ENCODE data around the gene TPD52L2.
"Not testable (repeated sequence)": the region's sequence is repeated elsewhere in the genome, so short reads cannot be mapped to it uniquely, and the experiment has no call there.

TPD52L2 gene

DNA sequence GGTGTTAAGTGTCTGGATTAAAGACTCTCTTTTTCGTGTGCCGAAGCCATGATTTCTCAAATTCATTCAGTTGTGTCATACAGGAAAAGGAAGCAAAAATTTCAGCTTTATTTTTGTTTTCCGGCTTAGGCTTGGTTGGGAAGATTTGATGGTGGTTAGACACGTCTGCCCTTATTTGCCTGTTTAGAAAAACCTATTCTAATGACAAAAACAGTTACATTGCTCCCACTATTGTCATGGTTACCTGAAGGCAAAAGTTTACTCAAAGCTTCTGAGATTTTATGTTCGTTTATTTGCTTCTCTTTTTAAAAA is 30.8 kb downstream of the TPD52L2 start:
- no peak for DNase-seq (ENCODE audit: low spot score)

DNA sequence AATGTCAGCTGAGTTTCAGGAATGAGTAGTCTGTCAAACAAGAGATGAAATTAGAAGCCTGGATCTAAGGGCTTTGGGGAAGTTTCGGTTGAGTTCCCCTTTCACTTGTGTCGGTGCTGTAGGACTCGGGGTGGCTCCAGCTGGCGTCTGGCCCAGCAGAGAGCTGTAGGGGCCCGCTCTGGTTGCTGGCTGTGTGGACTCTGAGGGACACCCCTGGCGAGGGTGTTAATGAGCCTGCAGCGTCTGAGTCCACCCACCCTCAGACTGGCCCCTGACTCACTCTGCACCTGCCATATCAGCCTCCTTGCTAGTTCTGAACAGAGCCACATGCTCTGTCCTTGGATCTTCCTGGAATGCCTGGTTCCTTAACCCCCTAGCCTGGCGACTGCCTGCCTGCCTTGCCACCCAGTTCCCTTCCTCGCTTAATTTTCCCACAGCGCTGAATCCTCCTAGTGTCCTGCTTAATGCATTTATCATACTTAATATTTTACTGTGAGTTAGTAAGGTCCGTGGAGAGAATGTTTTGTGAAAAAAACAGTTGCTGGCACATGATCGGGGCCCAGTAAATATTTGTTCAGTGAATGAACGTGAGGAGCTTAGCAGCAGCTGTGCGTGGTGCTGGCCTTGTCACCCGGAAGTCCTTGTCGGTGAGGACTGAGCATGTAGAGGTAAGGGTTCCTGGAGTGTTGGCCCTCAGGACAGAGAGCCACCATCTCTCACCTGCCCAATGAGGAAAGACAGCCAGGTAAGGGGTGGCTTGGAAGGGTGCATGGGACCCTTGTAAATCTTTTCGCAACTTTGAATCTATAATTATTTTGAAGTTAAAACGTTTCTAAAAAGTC is 31.4 kb downstream of the TPD52L2 start:
- no peak for DNase-seq (ENCODE audit: low spot score)

DNA sequence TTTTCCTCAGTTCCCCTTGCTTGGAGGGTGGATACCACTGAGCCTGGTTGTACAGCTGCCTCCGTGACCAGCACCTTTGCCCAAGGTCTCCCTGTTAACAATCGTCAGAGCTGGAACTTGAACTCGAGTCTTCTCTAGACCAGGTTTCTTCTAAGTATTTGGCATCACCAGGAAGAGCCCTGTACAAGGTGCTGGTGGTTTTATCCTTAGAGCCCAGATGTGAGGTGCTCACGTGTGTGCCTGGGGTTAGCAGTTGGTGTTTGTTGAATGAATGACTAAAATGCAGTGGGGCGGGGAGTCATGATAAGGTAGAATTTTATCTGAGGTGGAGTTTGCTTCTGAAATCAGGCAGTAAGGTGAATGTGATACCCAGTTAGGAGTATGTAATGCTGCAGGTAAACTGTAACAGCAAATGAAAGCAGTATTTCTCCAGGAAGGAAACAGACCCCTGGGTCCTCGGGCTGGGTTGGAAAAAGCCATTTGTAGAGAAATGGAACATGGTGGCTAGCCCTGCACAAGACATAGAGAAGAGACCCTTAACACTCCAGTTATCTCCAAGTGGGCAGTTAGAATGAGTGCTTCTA is 33.0 kb downstream of the TPD52L2 start:
- DNase-seq (ENCODE audit: low spot score): no peak

DNA sequence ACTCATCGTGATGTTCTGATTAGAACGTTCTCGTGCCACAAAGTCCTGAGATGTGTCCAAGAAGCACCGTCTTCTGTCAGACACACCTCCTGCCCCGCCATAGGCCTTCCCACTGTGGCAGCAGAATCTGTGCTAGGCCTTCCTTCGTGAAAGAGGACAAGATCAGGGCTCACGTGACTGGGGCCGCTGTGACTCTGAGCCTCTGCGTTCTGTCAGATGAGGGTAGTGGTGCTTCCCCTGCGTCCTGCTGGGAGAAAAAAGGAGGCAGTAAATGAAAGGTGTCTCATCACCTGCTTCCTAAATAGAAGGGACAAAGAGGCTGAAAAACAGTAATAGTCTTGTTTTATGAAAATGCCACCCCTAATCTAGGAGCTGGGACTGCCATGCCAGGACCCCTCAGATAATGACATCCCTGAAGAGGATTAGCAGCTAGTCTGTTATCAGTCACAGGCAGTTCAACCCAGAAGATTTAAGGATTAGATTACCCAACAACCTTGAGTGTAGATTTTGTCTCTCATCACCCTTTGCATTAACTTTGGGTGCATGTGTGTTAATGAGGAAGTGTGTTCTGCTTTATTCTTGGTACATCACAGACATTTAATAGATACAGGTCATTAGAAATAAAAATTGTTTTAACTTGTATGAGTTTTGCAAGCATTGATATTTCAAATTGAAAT is 34.0 kb downstream of the TPD52L2 start:
- no peak for DNase-seq (ENCODE audit: low spot score)

DNA sequence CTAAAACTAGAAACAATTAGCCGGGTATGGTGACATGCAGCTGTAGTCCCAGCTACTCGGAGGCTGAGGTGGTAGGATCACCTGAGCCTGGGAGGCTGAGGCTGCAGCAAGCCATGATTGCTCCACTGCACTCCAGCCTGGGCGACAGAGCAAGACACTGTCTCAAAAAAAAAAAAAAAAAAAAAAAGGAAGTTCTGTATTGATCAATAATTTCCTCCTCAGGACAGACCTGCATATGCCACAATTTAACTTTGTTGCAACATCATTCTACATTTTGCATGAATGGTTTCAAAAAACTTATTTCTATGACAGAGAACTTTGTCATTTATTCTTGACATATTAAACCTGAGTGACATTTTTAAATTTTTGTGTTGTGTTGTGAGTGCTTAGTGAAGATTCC is 35.3 kb downstream of the TPD52L2 start:
- DNase-seq (ENCODE audit: low spot score): no peak

DNA sequence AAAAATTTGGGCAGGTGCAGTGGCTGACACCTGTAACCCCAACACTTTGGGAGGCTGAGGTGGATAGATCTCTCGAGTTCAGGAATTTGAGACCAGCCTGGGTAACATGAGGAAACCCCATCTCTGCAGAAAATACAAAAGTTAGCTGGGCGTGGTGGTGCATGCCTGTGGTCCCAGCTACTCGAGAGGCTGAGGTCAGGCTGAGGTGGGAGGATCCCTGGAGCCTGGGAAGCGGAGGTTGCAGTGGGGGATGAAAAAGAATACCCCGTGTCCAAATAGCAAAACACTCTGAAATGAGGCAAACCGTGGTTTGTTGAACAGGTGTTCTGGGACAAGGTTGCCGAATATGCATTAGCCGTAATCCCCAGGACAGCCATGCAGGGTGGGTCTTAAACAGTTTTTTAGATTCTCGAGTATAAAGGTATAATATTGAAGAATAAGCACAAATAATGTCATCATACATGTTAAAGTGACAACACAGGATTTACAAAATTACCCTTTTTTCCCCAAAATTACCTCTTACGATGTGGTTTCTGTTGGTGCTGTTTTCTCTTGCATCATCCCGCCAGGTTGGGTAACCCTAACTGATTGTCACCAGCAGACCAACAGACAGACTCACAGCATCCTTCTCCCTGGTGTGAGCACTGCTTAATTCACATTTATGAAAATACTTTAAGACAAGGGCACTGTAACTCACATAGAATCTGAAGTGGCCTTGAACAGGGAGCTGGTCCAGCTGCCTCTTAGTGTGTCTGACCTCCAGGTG is 38.9 kb downstream of the TPD52L2 start:
- DNase-seq (ENCODE audit: low spot score): no peak

DNA sequence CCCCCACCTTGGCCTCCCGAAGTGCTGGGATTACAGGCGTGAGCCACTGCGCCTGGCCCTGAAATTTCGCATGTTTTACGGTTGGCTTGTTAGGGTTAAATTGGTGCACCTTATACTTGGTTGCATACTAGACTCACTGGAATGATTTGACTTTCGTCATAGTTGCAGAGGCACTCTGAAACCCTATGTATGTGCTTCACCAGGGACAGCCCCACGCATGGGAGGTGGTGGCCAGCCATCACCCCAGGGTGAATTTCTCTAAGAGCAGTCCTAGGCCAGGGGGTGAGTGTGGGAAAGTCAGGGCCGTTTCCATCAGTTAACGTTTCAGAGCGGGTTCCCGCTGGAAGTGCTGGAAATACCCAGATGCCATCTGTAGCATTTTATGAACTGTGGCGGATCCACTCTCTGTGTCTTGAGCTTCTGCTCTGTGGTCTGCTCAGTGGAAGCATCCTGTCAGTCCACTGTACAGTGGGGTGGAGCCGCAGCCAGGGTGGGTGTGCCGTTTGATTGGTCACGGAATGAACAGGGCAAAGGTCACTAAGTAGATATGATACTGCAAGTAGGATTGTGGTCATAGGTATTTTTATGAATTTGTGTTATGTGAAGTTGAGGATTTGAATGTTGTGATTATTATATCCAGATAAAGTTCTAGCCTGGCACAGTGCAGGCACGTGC is 43.1 kb downstream of the TPD52L2 start:
- DNase-seq (ENCODE audit: low spot score): no peak

DNA sequence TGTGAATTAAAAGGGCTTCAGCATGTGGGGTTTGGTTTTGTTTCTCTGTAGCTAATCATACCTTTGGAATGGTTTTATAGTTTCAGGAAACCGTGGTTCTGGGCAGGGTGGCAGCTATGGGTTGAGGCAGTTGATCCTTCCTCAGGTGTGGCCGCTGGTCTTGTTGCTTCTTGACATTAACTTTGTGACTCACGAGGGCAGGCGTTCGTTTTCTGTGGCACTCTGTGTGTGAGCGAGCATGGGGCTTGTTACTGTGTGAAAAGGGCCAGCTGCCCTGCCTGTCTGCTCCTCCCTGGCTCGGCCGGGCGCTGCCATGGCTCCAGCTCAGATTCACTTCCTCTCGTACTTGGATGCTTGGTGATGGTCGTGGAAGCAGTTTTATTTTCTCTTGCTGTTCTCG is 46.1 kb downstream of the TPD52L2 start:
- no peak for DNase-seq (ENCODE audit: low spot score)

DNA sequence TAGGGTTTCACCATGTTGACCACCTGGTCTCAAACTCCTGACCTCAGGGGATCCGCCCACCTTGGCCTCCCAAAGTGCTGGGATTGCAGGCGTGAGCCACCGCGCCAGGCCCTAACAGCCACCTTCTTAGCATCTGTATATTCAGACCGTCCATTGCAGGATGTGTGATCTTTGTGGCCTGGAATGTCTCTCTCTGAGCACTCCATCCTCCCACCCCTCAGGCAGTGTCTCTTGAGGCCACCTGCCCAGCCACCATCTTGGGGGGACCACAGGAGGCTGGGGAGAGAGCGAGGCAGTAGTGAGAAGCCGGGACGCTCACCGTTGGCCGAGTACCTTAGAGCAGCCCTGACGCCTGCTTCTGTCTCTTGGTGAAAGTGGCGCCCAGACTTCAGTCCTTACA is 48.7 kb downstream of the TPD52L2 start:
- no peak for DNase-seq (ENCODE audit: low spot score)

DNA sequence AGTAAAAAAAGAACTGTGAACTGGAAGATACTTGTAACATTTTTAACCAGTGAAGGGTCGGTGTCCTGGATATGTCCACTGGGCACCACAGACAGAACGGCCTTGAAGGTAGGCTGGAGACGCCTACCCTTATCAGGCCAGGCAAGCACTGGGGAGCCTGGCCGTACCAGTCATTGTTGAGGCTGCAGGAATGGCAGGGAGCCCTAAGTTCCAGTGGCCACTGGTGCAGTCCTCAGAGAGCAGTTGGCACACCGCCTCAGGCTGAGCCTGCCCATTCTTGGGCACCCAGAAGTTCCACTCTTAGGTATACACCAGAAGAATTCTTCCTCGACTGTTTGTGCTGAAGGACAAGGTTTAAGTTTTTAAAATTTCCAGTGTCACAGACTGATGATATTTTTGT is 50.4 kb downstream of the TPD52L2 start:
- no peak for DNase-seq (ENCODE audit: low spot score)

DNA sequence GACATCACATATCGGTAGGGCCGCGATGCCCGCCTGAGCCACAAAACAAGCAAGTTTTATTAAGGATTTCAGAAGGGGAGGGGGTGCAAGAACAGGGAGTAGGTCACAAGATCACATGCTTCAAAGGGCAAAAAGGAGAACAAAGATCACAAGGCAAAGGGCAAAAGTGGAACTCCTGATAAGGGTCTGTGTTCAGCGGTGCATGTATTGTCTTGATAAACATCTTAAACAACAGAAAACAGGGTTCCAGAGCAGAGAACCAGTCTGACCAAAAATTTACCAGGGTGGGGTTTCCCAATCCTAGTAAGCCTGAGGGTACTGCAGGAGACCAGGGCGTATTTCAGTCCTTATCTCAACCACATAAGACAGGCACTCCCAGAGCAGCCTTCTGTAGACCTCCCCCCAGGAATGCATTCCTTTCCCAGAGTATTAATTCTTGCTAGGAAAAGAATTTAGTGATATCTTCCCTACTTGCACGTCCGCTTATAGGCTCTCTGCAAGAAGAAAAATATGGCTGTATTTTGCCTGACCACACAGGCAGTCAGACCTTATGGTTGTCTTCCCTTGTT is 51.4 kb downstream of the TPD52L2 start:
- not testable (repeated sequence) for DNase-seq (ENCODE audit: low spot score)

DNA sequence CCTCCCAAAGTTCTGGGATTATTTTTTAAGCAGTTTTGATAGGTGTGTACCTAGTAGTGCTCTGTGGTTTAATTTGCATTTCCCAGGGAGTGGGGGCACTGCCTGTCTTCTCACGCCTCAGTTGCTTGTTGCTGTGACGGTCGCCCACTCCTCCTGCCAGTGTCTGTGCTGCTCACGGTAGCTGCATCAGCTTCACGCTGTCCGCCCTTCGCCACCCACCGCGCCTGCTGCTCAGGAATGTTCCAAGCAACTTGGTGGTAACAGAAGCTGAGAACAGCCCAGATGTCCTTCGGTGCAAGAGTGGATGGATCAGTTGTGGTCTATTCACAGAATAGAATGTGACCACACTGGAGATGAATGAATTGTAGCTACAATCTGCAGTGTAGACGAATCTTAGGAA is 52.7 kb downstream of the TPD52L2 start:
- no peak for DNase-seq (ENCODE audit: low spot score)

DNA sequence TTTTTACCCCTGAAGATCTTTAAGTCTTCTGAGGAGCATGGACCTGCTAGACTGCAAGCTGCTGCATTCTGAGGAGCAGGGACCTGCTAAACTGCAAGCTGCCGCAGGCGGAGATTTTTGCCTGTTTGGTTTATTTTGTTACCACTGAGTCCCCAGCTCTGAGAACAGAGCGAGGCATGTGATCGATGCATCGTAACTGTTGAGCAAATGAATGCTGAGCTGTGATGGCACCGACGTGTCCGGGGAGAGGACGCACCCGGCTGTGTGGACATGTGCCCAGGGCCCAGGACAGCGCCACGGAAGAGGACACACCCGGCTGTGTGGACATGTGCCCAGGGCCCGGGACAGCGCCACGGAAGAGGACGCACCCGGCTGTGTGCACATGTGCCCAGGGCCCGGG is 54.1 kb downstream of the TPD52L2 start:
- DNase-seq (ENCODE audit: low spot score): no peak

DNA sequence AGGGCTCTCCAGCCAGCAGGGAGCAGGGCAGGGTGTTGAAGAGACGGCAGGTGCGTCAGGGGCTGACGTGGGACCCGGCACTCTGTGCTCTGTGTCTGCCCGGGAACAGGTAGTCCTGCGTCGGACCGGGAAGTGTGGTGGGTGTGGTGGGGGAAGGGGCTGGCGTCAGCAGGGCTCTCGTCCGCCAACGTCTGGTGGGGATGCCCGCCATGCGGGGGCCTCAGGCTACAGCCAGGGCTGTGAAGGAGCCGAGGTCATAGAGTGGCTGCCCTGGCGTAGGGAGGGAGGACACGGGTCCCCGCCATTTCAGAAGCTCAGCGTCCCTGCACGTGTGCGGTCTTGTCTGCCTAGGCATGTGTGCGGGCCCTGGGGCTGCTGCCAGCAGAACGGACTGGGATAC is 55.2 kb downstream of the TPD52L2 start:
- DNase-seq (ENCODE audit: low spot score): no peak

DNA sequence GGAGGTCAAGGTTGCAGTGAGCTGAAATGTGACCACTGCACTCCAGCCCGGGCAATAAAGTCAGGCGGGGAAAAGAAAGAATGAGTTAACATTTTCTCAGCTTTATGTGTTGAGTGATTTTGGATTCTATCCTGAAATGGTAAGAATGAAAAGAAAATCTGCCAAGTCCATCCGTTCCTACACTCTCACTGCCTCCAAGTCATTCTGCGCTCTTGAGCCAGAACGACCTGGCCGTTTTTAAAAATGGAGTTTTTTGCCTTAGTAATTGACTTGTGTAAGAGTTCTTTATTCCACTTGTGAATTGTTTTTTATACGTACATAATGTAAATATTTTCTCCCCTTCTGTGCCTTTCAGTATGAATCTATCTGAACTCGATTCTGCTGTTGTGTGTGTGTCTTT is 58.6 kb downstream of the TPD52L2 start:
- DNase-seq (ENCODE audit: low spot score): no peak

DNA sequence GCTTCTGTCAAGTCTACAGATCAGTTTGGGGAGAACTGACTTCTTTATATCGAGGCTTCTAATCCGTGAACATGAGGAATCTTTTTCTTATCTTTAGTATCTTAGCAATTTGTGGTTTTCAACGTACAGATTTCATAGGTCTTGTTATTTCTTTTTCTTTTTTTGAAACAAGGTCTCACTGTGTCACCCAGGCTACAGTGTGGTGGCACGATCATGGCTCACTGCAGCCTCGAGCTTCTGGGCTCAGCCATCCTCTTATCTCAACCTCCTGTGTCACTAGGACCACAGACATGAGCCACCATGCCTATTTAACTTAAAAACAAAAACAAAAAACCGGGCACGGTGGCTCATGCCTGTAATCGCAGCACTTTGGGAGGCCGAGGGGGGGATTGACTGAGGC is 59.2 kb downstream of the TPD52L2 start:
- no peak for DNase-seq (ENCODE audit: low spot score)

DNA sequence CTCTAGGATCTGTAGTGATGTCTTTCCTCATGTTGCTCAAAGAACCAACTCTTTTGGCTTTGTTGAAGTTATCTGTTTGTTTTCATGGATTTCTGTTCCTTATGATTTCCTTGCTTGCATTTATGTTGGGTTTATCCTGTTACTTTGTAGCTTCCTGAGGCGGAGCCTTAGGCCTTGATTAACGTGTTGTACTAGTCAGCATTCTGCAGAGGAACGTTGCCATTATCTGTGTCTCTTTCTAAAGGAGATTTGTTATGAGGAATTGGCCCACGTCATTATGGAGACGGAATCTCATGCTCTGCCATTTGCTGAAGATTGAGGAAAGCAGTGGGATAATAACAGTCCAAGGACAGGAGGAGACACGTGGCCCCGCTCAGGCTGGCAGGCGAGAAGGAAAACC is 61.2 kb downstream of the TPD52L2 start:
- no peak for DNase-seq (ENCODE audit: low spot score)

DNA sequence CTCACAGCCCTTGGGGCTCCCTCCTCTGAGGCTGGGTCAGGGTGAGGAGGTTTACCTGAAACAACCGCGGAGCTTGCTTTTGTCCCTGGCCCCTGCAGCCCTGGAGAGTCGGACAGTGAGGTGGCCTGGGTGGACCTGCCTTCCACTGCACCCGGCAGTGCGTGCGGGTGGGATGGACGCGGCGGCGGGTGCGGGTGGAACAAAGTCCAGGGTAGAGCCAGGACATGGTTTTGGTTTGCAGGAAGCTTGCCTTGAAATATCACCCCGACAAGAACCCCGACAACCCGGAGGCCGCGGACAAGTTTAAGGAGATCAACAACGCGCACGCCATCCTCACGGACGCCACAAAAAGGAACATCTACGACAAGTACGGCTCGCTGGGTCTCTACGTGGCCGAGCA is 64.0 kb downstream of the TPD52L2 start:
- no peak for DNase-seq (ENCODE audit: low spot score)

DNA sequence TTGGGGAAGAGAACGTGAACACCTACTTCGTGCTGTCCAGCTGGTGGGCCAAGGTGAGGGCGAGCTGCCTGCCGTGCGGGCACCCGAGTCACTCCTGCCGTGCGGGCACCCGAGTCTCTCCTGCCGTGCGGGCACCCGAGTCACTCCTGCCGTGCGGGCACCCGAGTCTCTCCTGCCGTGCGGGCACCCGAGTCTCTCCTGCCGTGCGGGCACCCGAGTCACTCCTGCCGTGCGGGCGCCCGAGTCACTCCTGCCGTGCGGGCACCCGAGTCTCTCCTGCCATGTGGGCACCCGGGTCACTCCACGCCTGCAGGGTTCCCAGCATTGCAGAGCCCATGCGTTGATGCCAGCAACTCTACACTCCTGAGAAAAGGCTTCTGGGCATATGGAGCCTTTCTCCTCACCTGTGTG is 64.4 kb downstream of the TPD52L2 start:
- not testable (repeated sequence) for DNase-seq (ENCODE audit: low spot score)

DNA sequence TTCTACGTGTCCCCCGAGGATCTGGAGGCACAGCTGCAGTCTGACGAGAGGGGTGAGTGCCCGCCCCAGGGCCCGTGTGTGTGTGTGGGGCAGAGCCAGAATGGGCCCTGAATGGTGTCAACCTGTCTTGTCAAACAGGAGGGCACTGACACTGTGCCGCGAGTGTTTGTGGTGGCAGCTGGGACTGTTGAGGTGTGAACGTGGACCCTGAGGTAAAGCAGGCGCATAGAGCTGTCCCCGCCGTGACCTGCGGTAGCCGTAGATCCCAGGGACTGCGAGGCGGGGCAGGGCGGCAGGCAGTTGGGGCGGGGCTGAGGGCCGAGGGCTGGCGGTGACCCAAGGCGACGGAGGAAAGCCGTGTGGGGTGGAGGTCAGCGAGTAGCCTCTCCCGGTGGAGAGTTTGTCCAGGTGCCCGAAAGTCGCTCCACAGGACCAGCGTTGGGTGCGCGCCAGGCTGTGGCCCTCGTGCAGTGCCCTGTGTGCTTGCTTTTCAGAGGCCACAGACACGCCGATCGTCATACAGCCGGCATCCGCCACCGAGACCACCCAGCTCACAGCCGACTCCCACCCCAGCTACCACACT is 66.0 kb downstream of the TPD52L2 start:
- no peak for DNase-seq (ENCODE audit: low spot score)

DNA sequence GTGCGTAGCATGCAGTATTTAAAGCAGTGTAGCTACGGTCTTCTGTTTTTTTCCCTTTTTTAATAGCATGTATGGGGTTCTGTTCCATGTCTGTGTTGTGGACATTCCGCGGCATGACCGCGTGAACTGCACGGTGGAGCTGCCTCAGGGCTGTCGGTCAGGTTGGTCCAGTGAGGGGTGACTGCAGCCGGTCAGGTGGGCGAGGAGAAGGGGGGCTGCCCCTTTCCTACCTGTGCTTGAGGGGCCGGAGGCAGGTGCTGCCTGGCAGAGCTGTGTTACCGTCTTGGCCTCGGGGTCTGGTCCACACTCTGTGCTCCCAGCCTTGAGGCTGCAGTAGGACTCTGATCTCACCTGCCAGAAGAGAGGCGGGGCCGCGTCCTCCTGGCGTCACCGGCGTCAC is 66.7 kb downstream of the TPD52L2 start:
- no peak for DNase-seq (ENCODE audit: low spot score)
